AG04449 (cell line): Measurements from ENCODE around the gene PNLDC1.
"Not testable (repeated sequence)": the region's sequence is repeated elsewhere in the genome, so short reads cannot be mapped to it uniquely, and the experiment has no call there.

Source experiments
- CTCF ChIA-PET: fragments of 350-600 bp; formaldehyde crosslinking; extraction: SDS; loops from one replicate; lab custom pipeline; 2021; ENCODE audit warnings: antibody characterized with exemption; lab: Yijun Ruan, JAX
- POLR2A ChIA-PET: fragments of 400-600, 350-600 bp; formaldehyde crosslinking; extraction: SDS; loops from one replicate; lab custom pipeline; 2020; ENCODE audit warnings: antibody characterized with exemption, inconsistent platforms; lab: Yijun Ruan, JAX
- DNase-seq: peaks from one replicate; pipeline ENCODE4 v3.0.0-alpha.2; 2010; ENCODE audit warnings: low read depth, low spot score
- H3K4me3 ChIP-seq: 2 replicates; pipeline ENCODE4 v1.5.1; 2011; ENCODE audit warnings: low read depth, mild to moderate bottlenecking, control low read depth, low read length
- TF ChIP-seq, protein P1 (sequence below): IDR thresholded peaks from one replicate; pipeline ENCODE4 v1.5.1; 2011; ENCODE audit warnings: mild to moderate bottlenecking, moderate library complexity, low read length, control low read depth, inconsistent platforms; ENCODE audit not compliant: insufficient read depth; ENCODE audit errors: missing control alignments

The PNLDC1 gene

DNA sequence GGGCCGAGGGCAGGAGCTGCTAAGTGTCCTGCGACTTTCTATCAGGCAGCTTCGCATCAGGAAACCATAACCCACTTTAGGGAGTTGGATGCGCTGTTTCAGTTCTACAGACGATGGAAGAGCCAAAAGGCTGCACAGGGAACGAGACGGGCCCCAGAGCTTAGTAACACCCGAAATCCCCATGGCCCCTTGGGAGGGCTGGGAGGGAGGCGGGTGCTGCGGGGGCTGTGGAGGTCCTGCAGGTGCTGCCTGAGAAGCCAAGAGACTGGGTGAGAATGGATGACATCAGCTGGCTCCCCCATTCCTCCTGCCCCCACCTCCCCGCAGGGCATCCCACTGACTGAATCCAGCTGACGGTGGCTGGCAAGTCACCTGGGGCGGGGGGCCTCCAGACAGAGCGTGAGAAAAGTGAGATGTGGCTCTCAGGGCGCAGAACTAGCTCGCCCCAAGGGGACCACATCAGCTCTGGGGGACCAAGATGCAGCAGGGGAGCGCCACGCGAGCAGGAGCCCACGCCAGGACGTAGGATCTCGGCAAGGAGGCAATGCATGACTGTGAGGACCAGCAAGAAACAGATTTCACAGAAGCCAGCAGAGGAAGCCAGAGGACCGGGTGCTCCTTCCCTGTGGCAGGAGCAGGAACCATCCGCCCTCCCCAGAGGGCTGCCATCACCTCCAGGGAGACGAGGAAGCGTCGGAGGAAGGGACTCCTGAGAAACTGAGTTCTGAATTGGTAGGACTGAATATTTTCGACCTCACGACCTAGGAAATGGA lies 36.8 kb downstream of the PNLDC1 start:
- ChIA-PET CTCF (no interaction called here), POLR2A (no interaction called here)
- H3K4me3 ChIP-seq, result no peak overlapping the region
- no peak for DNase-seq
- TF ChIP-seq, protein P1, sequence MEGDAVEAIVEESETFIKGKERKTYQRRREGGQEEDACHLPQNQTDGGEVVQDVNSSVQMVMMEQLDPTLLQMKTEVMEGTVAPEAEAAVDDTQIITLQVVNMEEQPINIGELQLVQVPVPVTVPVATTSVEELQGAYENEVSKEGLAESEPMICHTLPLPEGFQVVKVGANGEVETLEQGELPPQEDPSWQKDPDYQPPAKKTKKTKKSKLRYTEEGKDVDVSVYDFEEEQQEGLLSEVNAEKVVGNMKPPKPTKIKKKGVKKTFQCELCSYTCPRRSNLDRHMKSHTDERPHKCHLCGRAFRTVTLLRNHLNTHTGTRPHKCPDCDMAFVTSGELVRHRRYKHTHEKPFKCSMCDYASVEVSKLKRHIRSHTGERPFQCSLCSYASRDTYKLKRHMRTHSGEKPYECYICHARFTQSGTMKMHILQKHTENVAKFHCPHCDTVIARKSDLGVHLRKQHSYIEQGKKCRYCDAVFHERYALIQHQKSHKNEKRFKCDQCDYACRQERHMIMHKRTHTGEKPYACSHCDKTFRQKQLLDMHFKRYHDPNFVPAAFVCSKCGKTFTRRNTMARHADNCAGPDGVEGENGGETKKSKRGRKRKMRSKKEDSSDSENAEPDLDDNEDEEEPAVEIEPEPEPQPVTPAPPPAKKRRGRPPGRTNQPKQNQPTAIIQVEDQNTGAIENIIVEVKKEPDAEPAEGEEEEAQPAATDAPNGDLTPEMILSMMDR, result no peak

DNA sequence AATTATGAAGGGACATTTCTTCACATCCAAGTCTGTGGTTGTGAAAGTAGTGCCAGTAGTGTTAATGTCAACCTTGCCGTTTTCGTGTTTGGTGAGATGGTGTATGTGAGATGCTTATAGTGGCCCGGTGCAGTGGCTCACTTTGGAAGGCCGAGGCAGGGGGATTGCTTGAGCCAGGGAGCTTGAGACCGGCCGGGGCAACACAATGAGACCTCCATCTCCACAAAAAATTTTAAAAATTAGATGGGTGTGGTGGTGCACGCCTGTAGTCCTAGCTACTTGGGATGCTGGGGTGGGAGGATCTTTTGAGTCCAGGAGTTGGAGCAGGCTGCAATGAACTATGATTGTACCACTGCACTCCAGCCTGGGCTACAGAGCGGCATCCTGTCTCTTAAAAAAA lies 37.4 kb downstream of the PNLDC1 start:
- ChIA-PET POLR2A (no interaction called here), CTCF (no interaction called here)
- DNase-seq, result no peak
- TF ChIP-seq, protein P1, result no peak
- no peak overlapping the region for H3K4me3 ChIP-seq

DNA sequence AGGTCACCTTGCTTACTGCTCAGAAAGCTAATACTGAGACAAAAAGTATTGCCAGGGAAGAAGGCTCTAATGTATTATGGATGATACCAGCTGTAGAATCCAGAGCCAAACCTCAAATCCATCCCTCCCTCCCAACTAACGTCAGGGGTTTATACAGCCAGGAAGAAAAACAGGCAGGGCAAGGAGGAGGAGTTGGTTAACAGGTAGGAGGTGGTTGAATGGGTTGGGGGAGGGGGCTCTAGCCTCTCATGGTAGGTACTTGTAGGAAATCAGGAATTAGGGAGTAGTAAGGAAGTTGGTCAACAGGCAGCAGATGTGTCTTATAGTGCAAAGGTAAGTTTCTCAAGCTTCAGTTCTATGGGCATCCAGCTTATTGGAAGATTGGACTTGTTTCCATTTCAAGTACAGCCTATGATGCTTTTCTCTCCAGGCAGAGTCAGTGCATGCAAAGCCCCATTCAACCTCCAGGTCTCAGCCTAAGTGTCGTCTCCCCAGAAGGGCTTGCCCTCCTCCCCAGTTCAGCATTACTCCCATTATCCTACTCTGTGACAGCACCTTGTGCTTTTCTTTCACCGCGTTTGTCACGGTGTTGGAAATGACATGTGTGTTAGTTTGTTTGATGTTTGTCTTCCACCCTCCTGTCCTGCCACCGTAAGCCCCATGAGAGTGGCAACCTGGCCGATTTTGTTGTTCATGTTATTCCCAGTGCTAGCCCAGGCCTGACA lies 38.1 kb downstream of the PNLDC1 start:
- DNase-seq, result no peak
- ChIA-PET POLR2A (no interaction called here), CTCF (no interaction called here)
- TF ChIP-seq, protein P1, result no peak
- H3K4me3 ChIP-seq, result no peak overlapping the region

DNA sequence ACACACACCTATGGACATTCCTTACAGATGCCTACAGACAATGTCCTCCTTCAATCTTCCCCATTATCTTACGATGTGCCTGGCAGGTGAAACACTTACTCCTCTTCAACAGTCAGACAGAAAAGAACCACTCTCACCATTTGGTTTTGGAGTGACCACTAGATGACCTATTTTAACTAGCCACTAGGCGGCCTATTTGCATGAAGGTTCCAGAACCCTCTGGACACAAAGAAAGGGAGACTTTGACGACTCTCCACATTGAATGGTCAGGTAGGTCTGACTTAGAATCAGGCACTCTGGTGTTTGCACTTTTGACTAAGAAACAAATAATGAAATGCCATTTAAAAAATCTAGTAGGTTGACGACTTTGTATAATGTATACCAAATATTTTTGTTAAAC lies 42.0 kb downstream of the PNLDC1 start:
- POLR2A ChIA-PET, result no interaction called here
- DNase-seq, result no peak
- no peak overlapping the region for H3K4me3 ChIP-seq
- TF ChIP-seq, protein P1, result no peak
- CTCF ChIA-PET, result no interaction called here

DNA sequence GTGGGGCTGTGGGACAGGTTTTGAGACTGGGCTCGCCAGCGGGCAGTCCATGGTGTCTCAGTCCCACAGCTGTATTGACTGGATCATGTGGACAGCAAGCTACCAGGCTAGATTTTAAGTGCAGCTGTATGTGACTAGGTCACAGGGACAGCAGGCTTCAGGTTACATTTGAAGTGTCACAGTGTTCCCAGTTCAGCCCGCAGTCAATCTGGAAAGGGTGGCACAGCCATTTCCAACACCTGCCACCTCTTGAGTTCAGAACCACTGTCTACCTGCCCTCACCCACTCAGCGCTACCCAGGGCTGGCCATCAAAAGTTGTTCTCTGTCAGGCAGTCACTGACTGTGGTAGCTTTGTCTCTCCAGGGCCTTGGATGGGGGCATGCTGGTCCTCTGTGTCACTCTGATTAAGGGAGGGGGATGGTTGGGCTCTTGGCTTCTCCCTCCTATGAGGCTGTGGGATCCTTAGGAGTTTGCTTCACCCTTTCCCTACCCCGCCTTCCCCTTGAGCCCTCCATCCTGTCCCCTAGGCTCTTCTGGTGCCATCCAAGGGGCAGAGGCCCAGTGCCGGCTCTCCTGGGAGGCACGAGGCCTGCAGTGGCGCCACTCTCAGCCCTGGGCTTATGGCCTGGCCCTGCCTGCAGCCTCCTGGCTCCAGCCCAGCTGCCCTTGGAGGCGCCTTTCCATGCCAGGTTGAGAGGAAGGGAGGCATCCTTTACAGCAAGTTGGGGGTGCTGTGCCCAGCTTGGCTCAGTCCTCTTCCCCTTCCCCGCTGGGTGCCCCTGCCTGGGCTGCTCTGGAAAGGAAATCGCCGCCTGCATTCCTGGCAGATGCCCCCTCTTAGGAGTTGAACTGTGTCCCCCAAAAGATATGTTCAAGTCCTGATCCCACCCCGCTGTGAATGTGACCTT lies 44.9 kb downstream of the PNLDC1 start:
- POLR2A ChIA-PET, result interaction anchor here (0.6 kb wide), 1 partner anchor 44 kb away, joined by 3 read pairs; no protein-coding TSS in a partner anchor
- H3K4me3 ChIP-seq, result no peak overlapping the region
- TF ChIP-seq, protein P1, result no peak
- CTCF ChIA-PET, result interaction anchor here (3.1 kb wide), 1 partner anchor 9 kb away, joined by 10 read pairs; no protein-coding TSS in a partner anchor
- no peak for DNase-seq

DNA sequence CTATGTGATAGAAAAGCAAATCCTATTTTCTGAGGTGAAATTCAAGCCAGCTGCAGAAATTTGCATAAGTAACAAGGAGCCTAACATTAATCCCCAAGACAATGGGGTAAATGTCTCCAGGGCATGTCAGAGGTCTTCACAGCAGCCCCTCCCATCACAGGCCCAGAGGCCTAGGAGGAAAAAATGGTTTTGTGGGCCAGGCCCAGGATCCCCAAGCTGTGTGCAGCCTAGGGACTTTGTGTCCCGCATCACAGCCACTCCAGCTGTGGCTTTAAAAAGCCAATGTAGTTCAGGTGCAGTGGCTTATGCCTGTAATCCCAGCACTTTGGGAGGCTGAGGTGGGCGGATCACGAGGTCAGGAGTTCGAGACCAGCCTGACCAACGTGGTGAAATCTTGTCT lies 48.5 kb downstream of the PNLDC1 start:
- POLR2A ChIA-PET, result not testable (repeated sequence)
- CTCF ChIA-PET, result interaction anchor here (0.6 kb wide), 1 partner anchor 151 kb away, joined by 3 read pairs; no protein-coding TSS in a partner anchor

DNA sequence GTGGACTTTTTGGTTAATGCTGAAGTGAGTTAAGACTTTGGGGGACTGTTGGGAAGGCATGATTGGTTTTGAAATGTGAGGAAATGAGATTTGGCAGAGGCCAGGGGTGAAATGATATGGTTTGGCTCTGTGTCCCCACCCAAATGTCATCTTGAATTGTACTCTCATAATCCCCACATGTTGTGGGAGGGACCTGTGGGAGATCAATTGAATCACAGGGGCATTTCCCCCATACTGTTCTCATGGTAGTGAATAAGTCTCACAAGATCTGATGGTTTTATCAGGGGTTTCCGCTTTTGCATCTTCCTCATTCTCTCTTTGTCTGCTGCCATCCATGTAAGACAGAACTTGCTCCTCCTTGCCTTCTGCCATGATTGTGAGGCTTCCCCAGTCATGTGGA lies 49.8 kb downstream of the PNLDC1 start:
- CTCF ChIA-PET, result interaction anchor here (1.4 kb wide), 1 partner anchor 158 kb away, joined by 3 read pairs; no protein-coding TSS in a partner anchor
- DNase-seq, result not testable (repeated sequence)

More for the DNA sequence above, 48.5 kb downstream of the PNLDC1 start:
- DNase-seq, H3K4me3 ChIP-seq: not testable (repeated sequence)

More for the DNA sequence above, 49.8 kb downstream of the PNLDC1 start:
- H3K4me3 ChIP-seq, POLR2A ChIA-PET: not testable (repeated sequence)
